PFSK-1 (cell line): Measurements from ENCODE around the gene CIDEA.

Experiments
- POLR2AphosphoS5 ChIP-seq: IDR thresholded peaks from 2 replicates; pipeline ENCODE4 v1.6.1; 2012; ENCODE audit warnings: low read depth, mild to moderate bottlenecking, control low read depth, low read length, moderate library complexity
- REST ChIP-seq, 2 experiments: IDR thresholded peaks; 2 replicates each; pipeline versions ENCODE4 v1.6.1 to v1.8.0; 2011 to 2012; ENCODE audit warnings: low read depth in 2 of 2, low read length in 2 of 2, control low read depth in 1 of 2, inconsistent platforms in 1 of 2, mild to moderate bottlenecking in 1 of 2, moderate library complexity in 1 of 2; ENCODE audit not compliant: insufficient read depth in 1 of 2
- SIN3A ChIP-seq: IDR thresholded peaks from 2 replicates; pipeline ENCODE4 v1.6.1; 2012; ENCODE audit warnings: mild to moderate bottlenecking, low read length, moderate library complexity, borderline replicate concordance; ENCODE audit not compliant: insufficient read depth
- TAF1 ChIP-seq: IDR thresholded peaks from 2 replicates; pipeline ENCODE4 v1.6.1; 2012; ENCODE audit warnings: low read length, control low read depth, borderline replicate concordance; ENCODE audit not compliant: insufficient read depth

GRCh38 chr18:12302391-12303147 is 48.4 kb downstream of the CIDEA start:
- TF ChIP-seq TAF1 (no peak), POLR2AphosphoS5 (no peak), REST (IDR thresholded peaks at IDR 0.05; ENCODE audit: insufficient read depth in 1 of 2, low read depth in 2 of 2, low read length in 2 of 2) (no peak), SIN3A (no peak)
